ENCODE results near the gene CALCB.

- TF ChIP-seq CTCF (conservative IDR thresholded peaks at IDR 0.05; ENCODE audit: low read depth, low read length) (no peak), RAD21 (IDR thresholded peaks at IDR 0.05; ENCODE audit: low read length) (no peak), POLR2A (IDR thresholded peaks at IDR 0.05; ENCODE audit: low read depth, low read length) (no peak), FOS (IDR thresholded peaks at IDR 0.05; ENCODE audit: low read depth, low read length) (no peak)
Measured at GRCh38 chr11:15034687-15035267, 38.6 kb upstream of the CALCB start.
